Caco-2 (cell line): ENCODE results near the gene SLC6A6. TPM values are rescaled to one million over a fixed set of nuclear protein-coding genes. Genes with fewer than 3 reads are reported as not detected.

Source experiments
- BruUV-seq: library from RNA; stranded (reverse); fragments of 400-500 nt; replicated peaks from 2 replicates; lab custom pipeline; 2021; lab: Mats Ljungman, UMichigan
- CTCF ChIA-PET: fragments of 300-600 bp; sonication (Branson Sonifier 250); formaldehyde crosslinking; loops from one replicate; lab custom pipeline; 2022; ENCODE audit warnings: antibody characterized with exemption; lab: Charles Lee
- POLR2A ChIA-PET: fragments of 300-600 bp; sonication (Branson Sonifier 250); formaldehyde crosslinking; loops from one replicate; lab custom pipeline; 2022; ENCODE audit warnings: antibody characterized with exemption; lab: Charles Lee
- DNase-seq, 2 experiments: peaks; one replicate each; pipeline versions ENCODE4 v3.0.0 to v3.0.0-alpha.2; 2020 to 2022
- H3K27me3 ChIP-seq: replicated peaks from 2 replicates; pipeline ENCODE4 v1.6.0; 2011; ENCODE audit warnings: low read length; ENCODE audit not compliant: control insufficient read depth, insufficient read depth
- H3K36me3 ChIP-seq: 2 replicates; pipeline ENCODE4 v1.5.1; 2011; ENCODE audit warnings: low read length; ENCODE audit not compliant: control insufficient read depth, insufficient read depth
- H3K4me1 ChIP-seq: fragments of 250-450 bp; sonication (Bioruptor Pico); 2 replicates; pipeline ENCODE4 v1.5.1; 2020; ENCODE audit warnings: mild to moderate bottlenecking
- H3K4me3 ChIP-seq: 2 replicates; pipeline ENCODE4 v1.5.1; 2011; ENCODE audit warnings: low read depth, mild to moderate bottlenecking, control low read depth, low read length
- H3K9me3 ChIP-seq: fragments of 250-450 bp; sonication (Bioruptor Pico); 2 replicates; pipeline ENCODE4 v1.5.1; 2020; ENCODE audit warnings: mild to moderate bottlenecking, moderate library complexity
- H3K27ac Mint-ChIP-seq: one replicate; pipeline ENCODE4 v1.8.0; 2022; ENCODE audit warnings: mixed read lengths; ENCODE audit not compliant: unreplicated experiment
- H3K27me3 Mint-ChIP-seq: one replicate; pipeline ENCODE4 v1.8.0; 2022; ENCODE audit warnings: mixed read lengths; ENCODE audit not compliant: insufficient read depth, unreplicated experiment
- H3K36me3 Mint-ChIP-seq: one replicate; pipeline ENCODE4 v1.8.0; 2022; ENCODE audit warnings: mild to moderate bottlenecking, mixed read lengths; ENCODE audit not compliant: insufficient read depth, unreplicated experiment
- H3K4me1 Mint-ChIP-seq: one replicate; pipeline ENCODE4 v1.8.0; 2022; ENCODE audit warnings: low read depth, mixed read lengths; ENCODE audit not compliant: unreplicated experiment
- H3K4me3 Mint-ChIP-seq: one replicate; pipeline ENCODE4 v1.8.0; 2022; ENCODE audit warnings: mild to moderate bottlenecking, moderate library complexity, mixed read lengths; ENCODE audit not compliant: unreplicated experiment
- H3K9me3 Mint-ChIP-seq: one replicate; pipeline ENCODE4 v1.8.0; 2022; ENCODE audit warnings: mixed read lengths; ENCODE audit not compliant: unreplicated experiment
- intact Hi-C: fragments of 100-400 bp; cut with micrococcal nuclease; formaldehyde crosslinking; loops from one replicate; pipeline ENCODE4 v1.10.0; 2022; ENCODE audit not compliant: unreplicated experiment
- total RNA-seq: library from RNA; stranded (reverse); gene quantifications from 2 replicates; pipeline ENCODE4 v1.2.3, GENCODE V29; 2022
- TF ChIP-seq, protein P1 (sequence below), 2 experiments: fragments of 200-600 bp in 1 of 2; IDR thresholded peaks; 1 replicate in 1 of 2; 2 replicates in 1 of 2; pipeline versions ENCODE4 v1.5.1 to v1.8.0; 2011 to 2022; ENCODE audit warnings: antibody characterized with exemption in 1 of 2, control low read depth in 1 of 2, inconsistent platforms in 1 of 2, low read depth in 1 of 2, low read length in 1 of 2, mild to moderate bottlenecking in 1 of 2, moderate library complexity in 1 of 2; ENCODE audit not compliant: insufficient read depth in 1 of 2, severe bottlenecking in 1 of 2, unreplicated experiment in 1 of 2

SLC6A6 gene
- total RNA-seq, 1 experiment from 2014 or later = 49.6 TPM

DNA sequence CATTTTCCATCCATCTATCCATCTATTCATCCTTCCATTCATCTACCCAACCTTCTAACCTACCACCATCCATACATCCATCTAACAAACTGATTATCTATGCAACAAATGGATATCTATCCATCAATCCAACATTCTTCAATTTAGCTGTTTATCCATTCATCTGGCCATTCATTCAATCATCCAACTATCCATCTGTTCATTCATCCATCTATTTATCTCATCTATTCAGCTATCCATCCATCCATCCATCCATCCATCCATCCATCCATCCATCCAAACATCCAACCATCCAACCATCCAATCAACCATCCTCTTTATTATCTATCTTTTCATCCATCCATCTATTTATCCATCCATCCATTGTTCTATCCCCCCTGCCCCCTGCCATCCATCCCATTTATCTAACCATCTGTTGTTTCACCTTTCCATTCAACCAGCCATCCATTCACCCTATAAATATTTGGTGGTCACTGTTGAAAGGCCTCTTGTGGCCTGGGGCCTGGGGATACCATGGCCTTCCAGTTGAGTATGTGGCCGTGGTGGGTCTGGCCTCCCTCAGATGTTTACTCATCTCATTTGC lies 44.7 kb downstream of the SLC6A6 start:
- Mint-ChIP-seq H3K9me3 (peaks cover 12% of the 10 kb centered on the region), H3K27ac (no peak overlapping the region), H3K4me3 (no peak overlapping the region), H3K27me3 (no peaks in the 10 kb centered on the region), H3K4me1 (no peaks in the 10 kb centered on the region), H3K36me3 (peaks cover 61% of the 10 kb centered on the region)
- TF ChIP-seq, protein P1, sequence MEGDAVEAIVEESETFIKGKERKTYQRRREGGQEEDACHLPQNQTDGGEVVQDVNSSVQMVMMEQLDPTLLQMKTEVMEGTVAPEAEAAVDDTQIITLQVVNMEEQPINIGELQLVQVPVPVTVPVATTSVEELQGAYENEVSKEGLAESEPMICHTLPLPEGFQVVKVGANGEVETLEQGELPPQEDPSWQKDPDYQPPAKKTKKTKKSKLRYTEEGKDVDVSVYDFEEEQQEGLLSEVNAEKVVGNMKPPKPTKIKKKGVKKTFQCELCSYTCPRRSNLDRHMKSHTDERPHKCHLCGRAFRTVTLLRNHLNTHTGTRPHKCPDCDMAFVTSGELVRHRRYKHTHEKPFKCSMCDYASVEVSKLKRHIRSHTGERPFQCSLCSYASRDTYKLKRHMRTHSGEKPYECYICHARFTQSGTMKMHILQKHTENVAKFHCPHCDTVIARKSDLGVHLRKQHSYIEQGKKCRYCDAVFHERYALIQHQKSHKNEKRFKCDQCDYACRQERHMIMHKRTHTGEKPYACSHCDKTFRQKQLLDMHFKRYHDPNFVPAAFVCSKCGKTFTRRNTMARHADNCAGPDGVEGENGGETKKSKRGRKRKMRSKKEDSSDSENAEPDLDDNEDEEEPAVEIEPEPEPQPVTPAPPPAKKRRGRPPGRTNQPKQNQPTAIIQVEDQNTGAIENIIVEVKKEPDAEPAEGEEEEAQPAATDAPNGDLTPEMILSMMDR (IDR thresholded peaks at IDR 0.05; ENCODE audit: insufficient read depth in 1 of 2, low read depth in 1 of 2, low read length in 1 of 2, severe bottlenecking in 1 of 2, unreplicated experiment in 1 of 2) = no peak
- BruUV-seq = no TSS peak
- no peak for DNase-seq
- ChIA-PET CTCF (no interaction called here), POLR2A (no interaction called here)
- H3K27me3 ChIP-seq = no peaks in the 10 kb centered on the region
- intact Hi-C loops = no loop called here
- no peak overlapping the region for H3K4me3 ChIP-seq
- H3K36me3 ChIP-seq = peaks cover 9% of the 10 kb centered on the region
- H3K9me3 ChIP-seq = no peaks in the 10 kb centered on the region
- H3K4me1 ChIP-seq = no peaks in the 10 kb centered on the region

DNA sequence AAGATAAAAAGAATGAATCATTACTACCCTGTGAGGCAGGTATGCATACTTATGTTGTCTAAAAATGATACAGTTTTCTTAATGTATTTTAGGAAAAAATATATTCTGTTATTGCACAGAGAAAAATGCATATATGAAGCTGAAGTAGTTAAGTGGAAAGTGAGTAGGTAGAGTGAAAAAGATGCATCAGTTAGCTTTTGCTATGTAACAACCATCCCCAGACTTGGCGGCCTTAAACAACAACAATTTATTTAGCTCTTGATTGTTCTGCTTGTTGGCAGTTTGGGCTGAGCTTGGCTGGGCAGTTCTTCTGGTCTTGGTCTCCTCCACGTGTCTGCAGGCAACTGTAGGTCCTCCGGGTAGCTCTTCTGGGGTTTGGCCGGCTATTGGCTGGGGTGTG lies 45.7 kb downstream of the SLC6A6 start:
- Histone ChIP-seq H3K27me3 (no peaks in the 10 kb centered on the region), H3K4me3 (no peak overlapping the region), H3K4me1 (no peaks in the 10 kb centered on the region), H3K9me3 (no peaks in the 10 kb centered on the region), H3K36me3 (peaks cover 9% of the 10 kb centered on the region)
- no TSS peak for BruUV-seq
- TF ChIP-seq, protein P1 (IDR thresholded peaks at IDR 0.05; ENCODE audit: insufficient read depth in 1 of 2, low read depth in 1 of 2, low read length in 1 of 2, severe bottlenecking in 1 of 2, unreplicated experiment in 1 of 2) = no peak
- Mint-ChIP-seq H3K27me3 (no peaks in the 10 kb centered on the region), H3K4me1 (no peaks in the 10 kb centered on the region), H3K9me3 (peaks cover 12% of the 10 kb centered on the region), H3K36me3 (peaks cover 71% of the 10 kb centered on the region), H3K27ac (no peak overlapping the region), H3K4me3 (no peak overlapping the region)
- DNase-seq = no peak
- intact Hi-C loops = no loop called here
- CTCF ChIA-PET = no interaction called here
- POLR2A ChIA-PET = no interaction called here

DNA sequence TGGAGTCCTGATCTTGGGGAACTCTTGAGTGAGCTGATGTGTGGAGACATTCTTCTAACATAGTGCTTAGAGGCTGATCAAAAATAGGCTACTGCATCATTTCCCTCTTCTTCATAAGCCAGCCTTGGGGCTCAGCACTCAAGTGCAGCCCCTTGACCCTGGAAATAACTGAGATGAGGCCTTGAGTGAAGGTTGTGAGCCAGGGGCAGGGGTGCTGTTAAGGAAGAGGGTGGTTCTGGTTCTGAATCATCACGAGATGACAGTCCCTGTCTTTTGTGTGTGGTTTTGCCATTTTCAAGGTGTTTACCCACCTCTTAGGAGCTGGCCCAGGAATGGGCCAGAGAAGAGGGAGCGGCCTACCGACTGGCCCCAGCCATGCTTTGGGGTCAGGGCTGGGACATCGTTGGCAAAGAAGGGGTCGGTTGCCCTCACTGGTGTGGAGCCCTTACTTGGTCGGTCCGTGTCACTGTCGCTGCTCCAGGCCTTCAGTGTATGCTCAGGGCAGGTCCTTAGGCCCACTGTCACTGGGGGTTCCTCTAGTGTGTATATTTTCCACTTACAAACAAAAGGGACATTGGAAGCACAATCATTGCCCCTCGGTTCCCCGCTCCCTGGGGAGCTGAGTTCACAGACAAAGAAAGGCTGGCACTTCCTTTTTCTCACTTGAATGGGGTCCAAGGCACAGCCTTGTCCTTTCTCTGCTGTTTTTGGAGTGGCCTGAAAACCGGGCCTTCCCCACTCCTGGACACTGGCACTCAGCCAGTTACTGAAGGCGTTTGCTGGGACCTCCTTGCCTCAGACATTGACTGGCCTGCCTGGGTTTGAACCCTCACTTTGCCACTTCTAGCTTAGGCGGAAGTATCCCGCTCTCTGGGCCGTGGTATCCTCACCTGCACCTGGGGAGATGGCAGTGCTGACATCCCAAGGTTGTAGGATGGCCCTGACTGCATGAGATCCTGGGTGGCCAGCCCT lies 46.6 kb downstream of the SLC6A6 start:
- no peak overlapping the region for H3K27ac Mint-ChIP-seq
- H3K4me3 ChIP-seq = no peak overlapping the region
- H3K36me3 Mint-ChIP-seq = peaks cover 77% of the 10 kb centered on the region
- peaks cover 12% of the 10 kb centered on the region for H3K9me3 Mint-ChIP-seq
- peaks cover 9% of the 10 kb centered on the region for H3K36me3 ChIP-seq
- H3K27me3 ChIP-seq = no peaks in the 10 kb centered on the region
- intact Hi-C loops = no loop called here
- TF ChIP-seq, protein P1 (IDR thresholded peaks at IDR 0.05; ENCODE audit: insufficient read depth in 1 of 2, low read depth in 1 of 2, low read length in 1 of 2, severe bottlenecking in 1 of 2, unreplicated experiment in 1 of 2) = no peak
- H3K4me1 ChIP-seq = no peaks in the 10 kb centered on the region
- DNase-seq = no peak
- no peaks in the 10 kb centered on the region for H3K4me1 Mint-ChIP-seq
- ChIA-PET POLR2A (no interaction called here), CTCF (no interaction called here)
- H3K9me3 ChIP-seq = no peaks in the 10 kb centered on the region
- no TSS peak for BruUV-seq
- no peak overlapping the region for H3K4me3 Mint-ChIP-seq
- no peaks in the 10 kb centered on the region for H3K27me3 Mint-ChIP-seq
